Loucy (cell line): ENCODE results near the gene ZSWIM1.

Experiments
- EZH2phosphoT487 ChIP-seq: fragments of 200-600 bp; IDR thresholded peaks from 2 replicates; pipeline ENCODE4 v1.6.1; 2018; ENCODE audit warnings: antibody characterized with exemption, mild to moderate bottlenecking, moderate library complexity, borderline replicate concordance
- TF ChIP-seq, protein P1 (sequence below): fragments of 200-600 bp; sonication (generic); conservative IDR thresholded peaks from 2 replicates; pipeline ENCODE4 v1.5.1; 2014; ENCODE audit warnings: mild to moderate bottlenecking, antibody characterized with exemption, low read length

DNA sequence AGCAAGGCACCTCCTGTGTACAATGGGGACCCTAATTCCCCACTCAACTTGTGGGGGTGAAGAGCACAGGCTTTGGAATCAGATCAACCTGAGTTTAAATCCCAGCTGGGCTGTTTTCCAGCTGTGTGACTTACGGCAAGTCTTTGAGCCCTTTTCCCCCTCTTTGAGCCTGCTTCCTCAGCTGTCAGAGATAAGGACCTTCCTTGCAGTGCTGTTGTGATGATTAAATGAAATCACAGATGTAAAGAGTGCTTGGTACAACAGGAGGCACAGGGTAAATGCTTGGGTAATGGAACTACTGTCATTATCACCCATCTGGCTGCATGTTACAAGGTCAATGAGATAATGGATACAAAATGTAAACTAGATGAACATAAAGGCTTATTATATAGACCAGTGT lies 44.2 kb upstream of the ZSWIM1 start:
- TF ChIP-seq, protein P1, sequence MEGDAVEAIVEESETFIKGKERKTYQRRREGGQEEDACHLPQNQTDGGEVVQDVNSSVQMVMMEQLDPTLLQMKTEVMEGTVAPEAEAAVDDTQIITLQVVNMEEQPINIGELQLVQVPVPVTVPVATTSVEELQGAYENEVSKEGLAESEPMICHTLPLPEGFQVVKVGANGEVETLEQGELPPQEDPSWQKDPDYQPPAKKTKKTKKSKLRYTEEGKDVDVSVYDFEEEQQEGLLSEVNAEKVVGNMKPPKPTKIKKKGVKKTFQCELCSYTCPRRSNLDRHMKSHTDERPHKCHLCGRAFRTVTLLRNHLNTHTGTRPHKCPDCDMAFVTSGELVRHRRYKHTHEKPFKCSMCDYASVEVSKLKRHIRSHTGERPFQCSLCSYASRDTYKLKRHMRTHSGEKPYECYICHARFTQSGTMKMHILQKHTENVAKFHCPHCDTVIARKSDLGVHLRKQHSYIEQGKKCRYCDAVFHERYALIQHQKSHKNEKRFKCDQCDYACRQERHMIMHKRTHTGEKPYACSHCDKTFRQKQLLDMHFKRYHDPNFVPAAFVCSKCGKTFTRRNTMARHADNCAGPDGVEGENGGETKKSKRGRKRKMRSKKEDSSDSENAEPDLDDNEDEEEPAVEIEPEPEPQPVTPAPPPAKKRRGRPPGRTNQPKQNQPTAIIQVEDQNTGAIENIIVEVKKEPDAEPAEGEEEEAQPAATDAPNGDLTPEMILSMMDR: no peak
- TF ChIP-seq EZH2phosphoT487: no peak
